ENCODE data around the gene AP4S1. TPM values are rescaled to one million over a fixed set of nuclear protein-coding genes. Genes with fewer than 3 reads are reported as not detected.

Gene AP4S1
- polyA plus RNA-seq, 1 experiment: 8.0 TPM

GRCh38 chr14:31096255-31096654 lies 70.8 kb downstream of the AP4S1 start:
- ChIA-PET CTCF (no interaction called here), POLR2A (interaction anchor here (1.0 kb wide), 1 partner anchor 108 kb away, joined by 3 read pairs; no protein-coding TSS in a partner anchor)
- Histone ChIP-seq H3K27me3 (ENCODE audit: control insufficient read depth, insufficient read depth, low read length) (no peaks in the 10 kb centered on the region), H3K9me3 (ENCODE audit: control insufficient read depth, insufficient read depth, low read length) (no peaks in the 10 kb centered on the region), H3K4me3 (ENCODE audit: low read depth, low read length) (no peak overlapping the region), H3K27ac (ENCODE audit: low read depth, low read length) (peak overlapping the region; percentile 65)
- no peak for TF ChIP-seq CTCF (IDR thresholded peaks at IDR 0.05; ENCODE audit: low read depth, low read length)
- peak; percentile 55 for DNase-seq (ENCODE audit: low read depth, low spot score)

GRCh38 chr14:31097081-31097480 lies 71.6 kb downstream of the AP4S1 start:
- H3K9me3 ChIP-seq (ENCODE audit: control insufficient read depth, insufficient read depth, low read length): no peaks in the 10 kb centered on the region
- ChIA-PET CTCF (interaction anchor here (1.3 kb wide), 1 partner anchor 118 kb away, joined by 3 read pairs; no protein-coding TSS in a partner anchor), POLR2A (interaction anchor here (0.6 to 1.0 kb wide), 2 partner anchors 109 to 248 kb away, joined by 3 to 4 read pairs; no protein-coding TSS in a partner anchor)
- H3K4me3 ChIP-seq (ENCODE audit: low read depth, low read length): no peak overlapping the region
- H3K27me3 ChIP-seq (ENCODE audit: control insufficient read depth, insufficient read depth, low read length): no peaks in the 10 kb centered on the region
- H3K27ac ChIP-seq (ENCODE audit: low read depth, low read length): peak overlapping the region; percentile 65
- TF ChIP-seq CTCF (IDR thresholded peaks at IDR 0.05; ENCODE audit: low read depth, low read length): no peak
- no peak for DNase-seq (ENCODE audit: low read depth, low spot score)

- ChIA-PET POLR2A (no interaction called here), CTCF (interaction anchor here (1.3 kb wide), 1 partner anchor 343 kb away, joined by 3 read pairs; no protein-coding TSS in a partner anchor)
- Histone ChIP-seq H3K4me3 (ENCODE audit: low read depth, low read length) (no peak overlapping the region), H3K9me3 (ENCODE audit: control insufficient read depth, insufficient read depth, low read length) (no peaks in the 10 kb centered on the region), H3K27me3 (ENCODE audit: control insufficient read depth, insufficient read depth, low read length) (no peaks in the 10 kb centered on the region), H3K27ac (ENCODE audit: low read depth, low read length) (no peak overlapping the region)
- no peak for TF ChIP-seq CTCF (IDR thresholded peaks at IDR 0.05; ENCODE audit: low read depth, low read length)
- DNase-seq (ENCODE audit: low read depth, low spot score): no peak
Observed at GRCh38 chr14:31106768-31107167, 81.3 kb downstream of the AP4S1 start.

- CTCF ChIA-PET: interaction anchor here (0.6 kb wide), 1 partner anchor 125 kb away, joined by 3 read pairs; no protein-coding TSS in a partner anchor
Observed at GRCh38 chr14:31109257-31109656, 83.8 kb downstream of the AP4S1 start.

More at GRCh38 chr14:31109257-31109656, 83.8 kb downstream of the AP4S1 start:
- Histone ChIP-seq H3K27ac (ENCODE audit: low read depth, low read length) (no peak overlapping the region), H3K27me3 (ENCODE audit: control insufficient read depth, insufficient read depth, low read length) (no peaks in the 10 kb centered on the region), H3K4me3 (ENCODE audit: low read depth, low read length) (no peak overlapping the region), H3K9me3 (ENCODE audit: control insufficient read depth, insufficient read depth, low read length) (no peaks in the 10 kb centered on the region)
- no peak for DNase-seq (ENCODE audit: low read depth, low spot score)
- TF ChIP-seq CTCF (IDR thresholded peaks at IDR 0.05; ENCODE audit: low read depth, low read length): no peak
- POLR2A ChIA-PET: interaction anchor here (0.6 kb wide), 1 partner anchor 46 kb away, joined by 5 read pairs; no protein-coding TSS in a partner anchor

All from AG04450 (cell line).